MM.1S (cell line): ENCODE measurements around the gene TMEM178B.
"Not testable (repeated sequence)": the region's sequence is repeated elsewhere in the genome, so short reads cannot be mapped to it uniquely, and the experiment has no call there.

Source experiments
- DNase-seq: peaks from one replicate; pipeline ENCODE4 v3.0.0-alpha.2; 2015
- H2AFZ ChIP-seq: fragments of 300-600 bp; sonication (generic); 2 replicates; pipeline ENCODE4 v1.6.0; 2016; ENCODE audit warnings: antibody characterized with exemption, low read length
- H3F3A ChIP-seq: fragments of 300-600 bp; sonication (generic); 2 replicates; pipeline ENCODE4 v1.6.1; 2016; ENCODE audit warnings: mild to moderate bottlenecking, antibody characterized with exemption, low read length, moderate library complexity, mixed read lengths; ENCODE audit not compliant: insufficient read depth
- H3K27ac ChIP-seq: fragments of 300-600 bp; sonication (generic); 2 replicates; pipeline ENCODE4 v1.5.1; 2016; ENCODE audit warnings: mild to moderate bottlenecking, low read length
- H3K27me3 ChIP-seq: fragments of 300-600 bp; sonication (generic); replicated peaks from 2 replicates; pipeline ENCODE4 v1.6.0; 2016; ENCODE audit warnings: low read length; ENCODE audit not compliant: insufficient read depth
- H3K36me3 ChIP-seq: fragments of 300-600 bp; sonication (generic); replicated peaks from 2 replicates; pipeline ENCODE4 v1.6.1; 2016; ENCODE audit warnings: mild to moderate bottlenecking, low read length, mixed read lengths; ENCODE audit not compliant: insufficient read depth
- H3K4me1 ChIP-seq: fragments of 300-600 bp; sonication (generic); 2 replicates; pipeline ENCODE4 v1.6.1; 2016; ENCODE audit warnings: low read length, mixed read lengths
- H3K4me2 ChIP-seq: fragments of 300-600 bp; sonication (generic); 2 replicates; pipeline ENCODE4 v1.6.0; 2016; ENCODE audit warnings: low read depth, low read length
- H3K4me3 ChIP-seq: fragments of 300-600 bp; sonication (generic); 2 replicates; pipeline ENCODE4 v1.5.1; 2016; ENCODE audit warnings: low read length, mixed read lengths
- H3K79me2 ChIP-seq: fragments of 300-600 bp; sonication (generic); 2 replicates; pipeline ENCODE4 v1.6.1; 2016; ENCODE audit warnings: mixed run types, low read length, mixed read lengths
- H3K9ac ChIP-seq: fragments of 300-600 bp; sonication (generic); 2 replicates; pipeline ENCODE4 v1.6.1; 2016; ENCODE audit warnings: low read length, mixed read lengths
- H3K9me2 ChIP-seq: fragments of 300-600 bp; sonication (generic); replicated peaks from 2 replicates; pipeline ENCODE4 v1.6.1; 2016; ENCODE audit warnings: mild to moderate bottlenecking, low read length, mixed read lengths; ENCODE audit not compliant: insufficient read depth
- H3K9me3 ChIP-seq: fragments of 300-600 bp; sonication (generic); replicated peaks from 2 replicates; pipeline ENCODE4 v1.6.1; 2016; ENCODE audit warnings: mild to moderate bottlenecking, low read length, mixed read lengths; ENCODE audit not compliant: insufficient read depth
- H4K20me1 ChIP-seq: fragments of 300-600 bp; sonication (generic); 2 replicates; pipeline ENCODE4 v1.6.1; 2016; ENCODE audit warnings: mild to moderate bottlenecking, low read length, moderate library complexity, mixed read lengths; ENCODE audit not compliant: insufficient read depth
- EZH2 ChIP-seq: fragments of 300-600 bp; sonication (generic); optimal IDR thresholded peaks from 2 replicates; pipeline ENCODE3; 2017; ENCODE audit warnings: low read depth, mild to moderate bottlenecking, antibody characterized with exemption, low read length, mixed read lengths
- EZH2phosphoT487 ChIP-seq: fragments of 300-600 bp; sonication (generic); IDR thresholded peaks from 2 replicates; pipeline ENCODE4 v1.6.1; 2018; ENCODE audit warnings: antibody characterized with exemption, low read length
- TF ChIP-seq, protein P1 (sequence below): fragments of 300-600 bp; sonication (generic); IDR thresholded peaks from 2 replicates; pipeline ENCODE4 v1.5.1; 2016; ENCODE audit warnings: antibody characterized with exemption, low read length, mixed read lengths

The TMEM178B gene

GRCh38 chr7:141328290-141328689, 254.4 kb downstream of the TMEM178B start:
- no peaks in the 10 kb centered on the region for H4K20me1 ChIP-seq
- H3K79me2 ChIP-seq, result no peaks in the 10 kb centered on the region
- H3K4me2 ChIP-seq, result peak overlapping the region; percentile 32; the same call in 1 of the 2 replicates
- no peaks in the 10 kb centered on the region for H3K27me3 ChIP-seq
- H3K9me3 ChIP-seq, result no peaks in the 10 kb centered on the region
- peak; percentile 92 for DNase-seq
- no peaks in the 10 kb centered on the region for H3K9me2 ChIP-seq
- H2AFZ ChIP-seq, result no peak overlapping the region
- no peak overlapping the region for H3K9ac ChIP-seq
- H3K4me3 ChIP-seq, result no peak overlapping the region
- H3K27ac ChIP-seq, result peak overlapping the region; percentile 40; the same call in 1 of the 2 replicates
- no peaks in the 10 kb centered on the region for H3K36me3 ChIP-seq
- TF ChIP-seq, protein P1, sequence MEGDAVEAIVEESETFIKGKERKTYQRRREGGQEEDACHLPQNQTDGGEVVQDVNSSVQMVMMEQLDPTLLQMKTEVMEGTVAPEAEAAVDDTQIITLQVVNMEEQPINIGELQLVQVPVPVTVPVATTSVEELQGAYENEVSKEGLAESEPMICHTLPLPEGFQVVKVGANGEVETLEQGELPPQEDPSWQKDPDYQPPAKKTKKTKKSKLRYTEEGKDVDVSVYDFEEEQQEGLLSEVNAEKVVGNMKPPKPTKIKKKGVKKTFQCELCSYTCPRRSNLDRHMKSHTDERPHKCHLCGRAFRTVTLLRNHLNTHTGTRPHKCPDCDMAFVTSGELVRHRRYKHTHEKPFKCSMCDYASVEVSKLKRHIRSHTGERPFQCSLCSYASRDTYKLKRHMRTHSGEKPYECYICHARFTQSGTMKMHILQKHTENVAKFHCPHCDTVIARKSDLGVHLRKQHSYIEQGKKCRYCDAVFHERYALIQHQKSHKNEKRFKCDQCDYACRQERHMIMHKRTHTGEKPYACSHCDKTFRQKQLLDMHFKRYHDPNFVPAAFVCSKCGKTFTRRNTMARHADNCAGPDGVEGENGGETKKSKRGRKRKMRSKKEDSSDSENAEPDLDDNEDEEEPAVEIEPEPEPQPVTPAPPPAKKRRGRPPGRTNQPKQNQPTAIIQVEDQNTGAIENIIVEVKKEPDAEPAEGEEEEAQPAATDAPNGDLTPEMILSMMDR, result peak; percentile 57
- TF ChIP-seq EZH2, result no peak
- peaks cover 33% of the 10 kb centered on the region for H3K4me1 ChIP-seq
- H3F3A ChIP-seq, result no peaks in the 10 kb centered on the region

DNA sequence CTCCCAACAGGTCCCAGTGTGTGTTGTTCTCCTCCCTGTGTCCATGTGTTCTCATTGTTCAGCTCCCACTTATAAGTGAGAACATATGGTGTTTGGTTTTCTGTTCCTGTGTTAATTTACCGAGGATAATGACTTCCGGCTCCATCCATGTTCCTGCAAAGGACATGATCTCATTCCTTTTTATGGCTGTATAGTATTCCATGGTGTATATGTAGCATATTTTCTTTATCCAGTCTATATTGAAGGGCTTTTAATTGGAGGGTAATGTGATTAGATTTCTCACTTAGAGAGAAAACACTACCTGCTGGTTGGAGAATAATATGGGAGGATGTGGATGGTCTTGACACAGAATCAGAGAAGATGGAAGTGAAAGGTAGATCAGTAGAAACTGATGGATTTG, 256.4 kb downstream of the TMEM178B start:
- not testable (repeated sequence) for DNase-seq, H3K9me2 ChIP-seq, H3K4me3 ChIP-seq, H3K9ac ChIP-seq, H4K20me1 ChIP-seq, H3K27me3 ChIP-seq, H3K36me3 ChIP-seq, H3K79me2 ChIP-seq, H3K27ac ChIP-seq, H3K9me3 ChIP-seq, H2AFZ ChIP-seq, H3F3A ChIP-seq, H3K4me2 ChIP-seq
- peaks cover 18% of the 10 kb centered on the region for H3K4me1 ChIP-seq

DNA sequence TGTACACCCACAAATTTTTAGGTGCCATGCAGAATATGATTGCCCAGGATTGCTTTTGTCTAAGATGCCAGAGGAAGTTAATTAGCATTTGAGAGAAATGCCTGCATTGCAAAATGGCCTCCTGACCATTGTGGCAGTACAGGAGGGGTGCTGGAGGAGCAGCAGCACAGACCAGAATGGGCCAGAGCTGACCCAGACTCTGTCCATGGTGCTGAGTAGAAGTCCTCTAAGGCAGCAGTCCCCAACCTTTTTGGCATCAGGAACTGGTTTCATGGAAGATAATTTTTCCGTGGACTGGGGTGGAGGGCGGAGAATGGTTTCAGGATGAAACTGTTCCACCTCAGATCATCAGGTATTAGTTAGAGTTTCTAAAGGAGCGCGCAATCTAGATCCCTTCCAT, 259.6 kb downstream of the TMEM178B start:
- Histone ChIP-seq H3K4me2 (no peak overlapping the region), H4K20me1 (no peaks in the 10 kb centered on the region), H3K9ac (no peak overlapping the region), H3K9me2 (no peaks in the 10 kb centered on the region), H3K79me2 (no peaks in the 10 kb centered on the region), H3F3A (no peaks in the 10 kb centered on the region), H3K36me3 (no peaks in the 10 kb centered on the region), H3K4me3 (no peak overlapping the region), H2AFZ (no peak overlapping the region), H3K4me1 (peaks cover 10% of the 10 kb centered on the region), H3K27me3 (no peaks in the 10 kb centered on the region), H3K9me3 (no peaks in the 10 kb centered on the region), H3K27ac (no peak overlapping the region)
- TF ChIP-seq, protein P1, result no peak
- TF ChIP-seq EZH2, result no peak
- TF ChIP-seq EZH2phosphoT487, result no peak
- peak; percentile 35 for DNase-seq

- Histone ChIP-seq H3K9ac (no peak overlapping the region), H3K27ac (no peak overlapping the region), H3K4me1 (no peaks in the 10 kb centered on the region), H3K36me3 (no peaks in the 10 kb centered on the region), H3K4me3 (no peak overlapping the region), H3K79me2 (no peaks in the 10 kb centered on the region), H3K27me3 (no peaks in the 10 kb centered on the region), H3K9me2 (no peaks in the 10 kb centered on the region), H3K9me3 (no peaks in the 10 kb centered on the region), H3F3A (no peaks in the 10 kb centered on the region), H2AFZ (no peak overlapping the region), H4K20me1 (no peaks in the 10 kb centered on the region), H3K4me2 (no peak overlapping the region)
- DNase-seq, result no peak
- no peak for TF ChIP-seq EZH2phosphoT487
- TF ChIP-seq, protein P1, result no peak
- no peak for TF ChIP-seq EZH2
Observed at GRCh38 chr7:141335164-141335563, 261.3 kb downstream of the TMEM178B start.
